T47D (cell line): Measurements from ENCODE around the gene TEX19.

Experiments used
- DNase-seq, 2 experiments: peaks; one replicate each; pipeline versions ENCODE4 v3.0.0 to v3.0.0-alpha.2; 2011 to 2012; ENCODE audit warnings: low read depth in 1 of 2, low spot score in 1 of 2
- JUND ChIP-seq: IDR thresholded peaks from 2 replicates; pipeline ENCODE4 v1.6.1; 2012; ENCODE audit warnings: low read depth
- in situ Hi-C: cut with HindIII; loops from 2 replicates; pipeline ENCODE4 v1.10.0; 2016; ENCODE audit warnings: low sequenced_read_pairs, low pct_unique_long_range_greater_than_20kb

The TEX19 gene

GRCh38 chr17:82317394-82318168 is 41.5 kb upstream of the TEX19 start, which contains the start of gene CD7:
Gene CD7, minus strand, starts transcription at chr17:82317608. Its CDS starts 113 bp downstream, at chr17:82317495.
- in situ Hi-C loops = no loop called here
- TF ChIP-seq JUND = no peak
- DNase-seq = no peak

GRCh38 chr17:82318169-82318498 is 40.9 kb upstream of the TEX19 start:
- DNase-seq = no peak
- no peak for TF ChIP-seq JUND
- in situ Hi-C loops = no loop called here

DNA sequence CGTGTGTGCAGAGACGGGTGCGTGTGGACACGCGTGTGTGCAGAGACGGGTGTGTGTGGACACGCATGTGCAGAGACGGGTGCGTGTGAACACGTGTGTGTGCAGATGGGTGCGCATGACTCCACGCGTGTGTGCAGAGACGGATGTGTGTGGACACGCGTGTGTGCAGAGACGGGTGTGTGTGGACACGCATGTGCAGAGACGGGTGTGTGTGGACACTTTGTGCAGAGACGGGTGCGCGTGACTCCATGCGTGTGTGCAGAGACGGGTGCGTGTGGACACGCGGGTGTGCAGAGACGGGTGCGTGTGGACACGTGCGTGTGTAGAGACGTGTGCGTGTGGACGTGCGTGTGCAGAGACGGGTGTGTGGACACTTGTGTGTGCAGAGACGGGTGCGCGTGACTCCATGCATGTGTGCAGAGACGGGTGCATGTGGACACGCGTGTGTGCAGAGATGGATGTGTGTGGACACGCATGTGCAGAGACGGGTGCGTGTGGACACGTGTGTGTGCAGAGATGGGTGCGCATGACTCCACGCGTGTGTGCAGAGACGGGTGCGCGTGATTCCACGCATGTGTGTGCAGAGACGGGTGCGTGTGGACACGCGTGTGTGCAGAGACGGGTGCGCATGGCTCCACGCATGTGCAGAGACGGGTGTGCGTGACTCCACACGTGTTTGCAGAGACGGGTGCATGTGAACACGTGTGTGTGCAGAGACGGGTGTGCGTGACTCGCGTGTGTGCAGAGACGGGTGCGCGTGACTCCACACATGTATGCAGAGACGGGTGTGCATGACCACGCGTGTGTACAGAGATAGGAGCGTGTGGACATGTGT is 40.1 kb upstream of the TEX19 start:
- no peak for DNase-seq
- TF ChIP-seq JUND = no peak
- in situ Hi-C loops = no loop called here

DNA sequence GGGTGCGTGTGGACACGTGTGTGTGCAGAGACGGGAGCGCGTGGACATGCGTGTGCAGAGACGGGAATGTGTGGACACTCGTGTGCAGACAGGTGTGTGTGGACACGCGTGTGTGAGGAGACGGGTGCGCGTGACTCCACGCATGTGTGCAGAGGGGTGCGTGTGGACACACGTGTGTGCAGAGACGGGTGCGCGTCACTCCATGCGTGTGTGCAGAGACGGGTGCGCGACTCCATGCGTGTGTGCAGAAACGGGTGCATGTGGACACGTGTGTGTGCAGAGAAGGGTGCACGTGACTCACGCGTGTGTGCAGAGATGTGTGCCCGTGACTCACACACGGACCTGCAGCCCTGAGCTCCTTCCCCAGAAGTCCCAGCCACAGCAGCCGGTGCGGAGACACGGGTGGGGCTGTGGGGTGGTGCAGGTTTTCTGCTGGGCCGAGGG is 39.4 kb upstream of the TEX19 start:
- DNase-seq = no peak
- no peak for TF ChIP-seq JUND
- in situ Hi-C loops = no loop called here

GRCh38 chr17:82320140-82320840 is 38.8 kb upstream of the TEX19 start:
- no peak for TF ChIP-seq JUND
- no peak for DNase-seq
- in situ Hi-C loops = no loop called here

GRCh38 chr17:82320956-82321927 is 37.8 kb upstream of the TEX19 start:
- no peak for TF ChIP-seq JUND
- in situ Hi-C loops = no loop called here
- no peak for DNase-seq

- TF ChIP-seq JUND = no peak
- no peak for DNase-seq
- in situ Hi-C loops = no loop called here
Measured at GRCh38 chr17:82321947-82322466, 37.0 kb upstream of the TEX19 start.

- no peak for TF ChIP-seq JUND
- in situ Hi-C loops = no loop called here
- DNase-seq = no peak
Measured at GRCh38 chr17:82322526-82323453, 36.3 kb upstream of the TEX19 start.

DNA sequence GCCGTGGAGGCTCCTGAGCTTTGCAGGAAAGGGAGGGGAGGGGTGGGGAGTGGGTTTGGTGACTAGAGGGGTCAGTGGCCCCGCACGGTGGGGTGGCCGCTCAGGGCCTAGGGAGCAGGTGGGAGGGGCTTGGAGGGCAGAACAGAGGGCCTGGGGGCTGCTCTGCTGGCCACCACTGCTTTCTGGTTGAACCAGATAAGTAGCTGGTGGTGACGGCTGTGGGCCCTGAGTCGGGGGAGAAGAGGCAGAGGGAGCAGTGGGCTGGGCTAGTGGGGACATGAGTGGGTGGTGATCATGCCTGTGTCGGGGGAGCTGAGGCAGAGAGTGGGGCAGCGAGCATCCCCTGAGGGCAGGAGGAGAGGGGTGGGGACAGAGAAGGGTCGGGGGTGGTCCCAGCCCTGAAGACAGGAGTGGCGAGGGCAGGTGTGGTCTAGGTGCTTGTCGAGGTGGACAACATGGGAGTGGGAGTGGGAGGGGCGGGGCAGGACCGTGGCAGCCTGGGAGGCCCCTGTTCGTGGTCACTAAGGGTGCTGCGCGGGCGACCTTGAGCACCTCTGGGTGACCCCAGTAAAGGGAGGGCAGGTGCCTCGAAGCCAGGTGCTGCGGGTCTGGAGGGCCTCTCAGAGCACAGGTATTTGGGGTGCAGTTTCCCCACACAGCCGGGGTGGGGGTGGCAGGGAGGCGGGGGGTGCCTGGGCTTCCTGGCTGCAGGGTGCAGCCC is 35.4 kb upstream of the TEX19 start:
- DNase-seq = no peak
- no peak for TF ChIP-seq JUND
- in situ Hi-C loops = no loop called here

DNA sequence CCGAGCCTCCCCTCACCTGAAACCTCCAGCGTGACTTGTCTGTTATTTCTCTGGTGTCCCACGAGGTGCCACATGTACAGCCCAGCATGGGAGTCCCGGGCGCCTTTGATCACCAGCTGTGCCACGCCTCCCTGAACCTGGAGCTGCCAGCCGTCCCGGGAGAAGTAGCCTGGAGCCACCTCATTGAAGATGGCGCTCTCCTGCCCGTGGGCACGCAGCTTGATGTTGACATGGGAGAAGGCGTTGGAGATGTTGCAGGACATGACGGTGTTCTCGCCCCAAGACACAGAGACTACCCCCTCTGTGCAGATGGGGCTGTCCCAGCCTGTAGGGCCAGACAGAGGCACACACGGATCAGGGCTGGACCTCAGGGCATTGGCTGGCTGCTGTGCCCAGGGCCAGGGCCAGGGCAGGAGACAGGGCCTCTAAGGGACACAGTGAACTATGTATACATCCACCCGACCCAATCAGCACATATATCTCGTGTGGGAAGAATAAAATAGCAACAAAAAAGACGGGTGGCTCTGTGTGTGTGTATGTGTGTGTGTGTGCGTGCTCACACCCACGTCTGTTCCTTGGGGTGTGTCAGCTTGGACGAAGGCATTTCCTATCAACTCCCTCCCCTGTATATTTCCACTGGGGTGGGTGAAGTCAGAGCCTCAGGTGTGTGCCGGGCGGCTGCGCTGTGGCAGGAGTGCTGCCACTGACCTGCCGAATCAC is 34.3 kb upstream of the TEX19 start:
- TF ChIP-seq JUND = no peak
- in situ Hi-C loops = no loop called here
- DNase-seq = no peak
